ENCODE results near the gene PLCL1.

The PLCL1 gene

GRCh38 chr2:197943731-197944130 lies 139.3 kb downstream of the PLCL1 start:
- H3K27me3 ChIP-seq (ENCODE audit: insufficient read depth, poor library complexity, severe bottlenecking): no peaks in the 10 kb centered on the region
- TF ChIP-seq GABPA (IDR thresholded peaks at IDR 0.05; ENCODE audit: low read depth): no peak
- no peak for TF ChIP-seq REST (IDR thresholded peaks at IDR 0.05; ENCODE audit: insufficient replicate concordance, low read depth)
- TF ChIP-seq POLR2AphosphoS5 (IDR thresholded peaks at IDR 0.05; ENCODE audit: low read depth): no peak
- TF ChIP-seq, protein P1, sequence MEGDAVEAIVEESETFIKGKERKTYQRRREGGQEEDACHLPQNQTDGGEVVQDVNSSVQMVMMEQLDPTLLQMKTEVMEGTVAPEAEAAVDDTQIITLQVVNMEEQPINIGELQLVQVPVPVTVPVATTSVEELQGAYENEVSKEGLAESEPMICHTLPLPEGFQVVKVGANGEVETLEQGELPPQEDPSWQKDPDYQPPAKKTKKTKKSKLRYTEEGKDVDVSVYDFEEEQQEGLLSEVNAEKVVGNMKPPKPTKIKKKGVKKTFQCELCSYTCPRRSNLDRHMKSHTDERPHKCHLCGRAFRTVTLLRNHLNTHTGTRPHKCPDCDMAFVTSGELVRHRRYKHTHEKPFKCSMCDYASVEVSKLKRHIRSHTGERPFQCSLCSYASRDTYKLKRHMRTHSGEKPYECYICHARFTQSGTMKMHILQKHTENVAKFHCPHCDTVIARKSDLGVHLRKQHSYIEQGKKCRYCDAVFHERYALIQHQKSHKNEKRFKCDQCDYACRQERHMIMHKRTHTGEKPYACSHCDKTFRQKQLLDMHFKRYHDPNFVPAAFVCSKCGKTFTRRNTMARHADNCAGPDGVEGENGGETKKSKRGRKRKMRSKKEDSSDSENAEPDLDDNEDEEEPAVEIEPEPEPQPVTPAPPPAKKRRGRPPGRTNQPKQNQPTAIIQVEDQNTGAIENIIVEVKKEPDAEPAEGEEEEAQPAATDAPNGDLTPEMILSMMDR (IDR thresholded peaks at IDR 0.05; ENCODE audit: insufficient read depth, low read length): no peak
- no peak for TF ChIP-seq SPI1 (IDR thresholded peaks at IDR 0.05; ENCODE audit: borderline replicate concordance, low read depth)
- H3K4me3 ChIP-seq (replicated peaks; ENCODE audit: insufficient read depth, low read length): no peak overlapping the region
- no peak overlapping the region for H3K27ac ChIP-seq (replicated peaks)
- DNase-seq (ENCODE audit: low read depth in 1 of 2, low spot score in 1 of 2): no peak

DNA sequence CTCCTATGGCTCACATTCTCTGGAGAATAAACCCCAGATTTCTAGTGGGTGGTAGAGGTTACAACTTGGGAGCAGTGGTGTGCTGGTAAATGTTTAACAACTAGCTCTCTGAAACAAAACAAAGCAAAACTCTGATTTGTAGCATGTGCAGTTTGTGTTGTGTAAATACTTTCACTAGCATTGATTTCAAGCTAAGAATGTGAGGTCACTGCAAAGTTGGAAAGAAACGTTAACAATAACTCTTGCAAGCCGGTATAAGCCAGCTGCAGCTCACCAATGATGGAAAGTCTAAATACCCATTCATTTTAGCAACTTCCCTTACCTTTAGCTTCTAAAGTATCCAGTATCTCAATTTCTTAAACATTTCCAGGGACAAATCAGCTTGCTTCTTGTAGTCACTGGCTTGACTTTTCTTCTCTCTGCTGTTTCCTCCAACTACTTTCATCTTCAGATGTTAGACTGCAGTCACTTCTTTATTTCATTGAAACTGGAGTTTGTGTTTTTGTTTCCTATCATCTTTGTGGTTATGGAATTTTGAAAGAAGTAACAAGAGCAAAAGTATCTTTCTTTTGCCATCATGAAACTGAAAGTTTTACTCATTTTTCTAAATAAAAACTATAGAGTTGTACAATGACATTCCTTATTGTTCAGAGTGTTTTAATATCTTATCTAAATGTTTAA lies 140.2 kb downstream of the PLCL1 start:
- H3K27ac ChIP-seq (replicated peaks): no peak overlapping the region
- TF ChIP-seq SPI1 (IDR thresholded peaks at IDR 0.05; ENCODE audit: borderline replicate concordance, low read depth): no peak
- TF ChIP-seq, protein P1 (IDR thresholded peaks at IDR 0.05; ENCODE audit: insufficient read depth, low read length): no peak
- TF ChIP-seq REST (IDR thresholded peaks at IDR 0.05; ENCODE audit: insufficient replicate concordance, low read depth): no peak
- TF ChIP-seq POLR2AphosphoS5 (IDR thresholded peaks at IDR 0.05; ENCODE audit: low read depth): no peak
- no peak for TF ChIP-seq GABPA (IDR thresholded peaks at IDR 0.05; ENCODE audit: low read depth)
- DNase-seq (ENCODE audit: low read depth in 1 of 2, low spot score in 1 of 2): no peak
- no peak overlapping the region for H3K4me3 ChIP-seq (replicated peaks; ENCODE audit: insufficient read depth, low read length)
- H3K27me3 ChIP-seq (ENCODE audit: insufficient read depth, poor library complexity, severe bottlenecking): peaks cover 3% of the 10 kb centered on the region

- Histone ChIP-seq H3K4me3 (replicated peaks; ENCODE audit: insufficient read depth, low read length) (no peak overlapping the region), H3K27me3 (ENCODE audit: insufficient read depth, poor library complexity, severe bottlenecking) (peaks cover 3% of the 10 kb centered on the region), H3K27ac (replicated peaks) (no peak overlapping the region)
- no peak for TF ChIP-seq REST (IDR thresholded peaks at IDR 0.05; ENCODE audit: insufficient replicate concordance, low read depth)
- no peak for TF ChIP-seq GABPA (IDR thresholded peaks at IDR 0.05; ENCODE audit: low read depth)
- no peak for TF ChIP-seq SPI1 (IDR thresholded peaks at IDR 0.05; ENCODE audit: borderline replicate concordance, low read depth)
- TF ChIP-seq, protein P1 (IDR thresholded peaks at IDR 0.05; ENCODE audit: insufficient read depth, low read length): no peak
- TF ChIP-seq POLR2AphosphoS5 (IDR thresholded peaks at IDR 0.05; ENCODE audit: low read depth): no peak
- no peak for DNase-seq (ENCODE audit: low read depth in 1 of 2, low spot score in 1 of 2)
Observed at GRCh38 chr2:197946562-197946961, 142.2 kb downstream of the PLCL1 start.

All from HL-60 (cell line).